ENCODE data around the gene CBARP.
"Not testable (repeated sequence)": the region's sequence is repeated elsewhere in the genome, so short reads cannot be mapped to it uniquely, and the experiment has no call there.

The CBARP gene

DNA sequence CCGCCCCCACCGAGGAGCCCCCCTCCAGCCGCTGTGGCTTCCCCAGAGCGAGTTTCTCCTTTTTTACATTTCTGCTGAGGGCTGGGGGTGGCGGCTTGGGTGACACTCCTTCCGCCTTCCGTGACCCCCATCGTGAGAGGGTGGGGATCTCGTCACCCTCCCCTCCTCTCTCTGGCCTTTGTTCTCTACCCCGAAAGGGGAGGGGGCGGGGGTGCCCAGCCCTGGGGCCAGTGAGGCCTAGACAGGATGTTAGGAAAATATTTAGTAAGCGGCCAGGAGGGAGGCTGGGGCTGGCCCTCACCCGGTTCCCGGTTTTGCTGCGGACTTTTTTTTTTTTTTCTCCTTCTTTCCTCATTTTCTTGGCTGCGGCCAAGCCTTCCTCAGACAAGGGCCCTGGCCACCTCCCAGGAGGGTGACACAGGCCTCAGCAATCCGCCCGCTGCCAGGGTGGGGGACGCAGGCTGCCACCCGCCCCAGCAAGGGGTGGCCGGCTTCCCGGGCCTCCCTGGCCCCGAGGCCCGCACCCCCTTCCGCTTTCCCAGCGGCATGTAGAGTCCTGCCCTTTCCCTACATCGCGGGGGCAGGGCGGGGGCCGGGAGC lies 14.5 kb upstream of the CBARP start:
- no peak for DNase-seq (ENCODE audit: low read depth in 2 of 2)

DNA sequence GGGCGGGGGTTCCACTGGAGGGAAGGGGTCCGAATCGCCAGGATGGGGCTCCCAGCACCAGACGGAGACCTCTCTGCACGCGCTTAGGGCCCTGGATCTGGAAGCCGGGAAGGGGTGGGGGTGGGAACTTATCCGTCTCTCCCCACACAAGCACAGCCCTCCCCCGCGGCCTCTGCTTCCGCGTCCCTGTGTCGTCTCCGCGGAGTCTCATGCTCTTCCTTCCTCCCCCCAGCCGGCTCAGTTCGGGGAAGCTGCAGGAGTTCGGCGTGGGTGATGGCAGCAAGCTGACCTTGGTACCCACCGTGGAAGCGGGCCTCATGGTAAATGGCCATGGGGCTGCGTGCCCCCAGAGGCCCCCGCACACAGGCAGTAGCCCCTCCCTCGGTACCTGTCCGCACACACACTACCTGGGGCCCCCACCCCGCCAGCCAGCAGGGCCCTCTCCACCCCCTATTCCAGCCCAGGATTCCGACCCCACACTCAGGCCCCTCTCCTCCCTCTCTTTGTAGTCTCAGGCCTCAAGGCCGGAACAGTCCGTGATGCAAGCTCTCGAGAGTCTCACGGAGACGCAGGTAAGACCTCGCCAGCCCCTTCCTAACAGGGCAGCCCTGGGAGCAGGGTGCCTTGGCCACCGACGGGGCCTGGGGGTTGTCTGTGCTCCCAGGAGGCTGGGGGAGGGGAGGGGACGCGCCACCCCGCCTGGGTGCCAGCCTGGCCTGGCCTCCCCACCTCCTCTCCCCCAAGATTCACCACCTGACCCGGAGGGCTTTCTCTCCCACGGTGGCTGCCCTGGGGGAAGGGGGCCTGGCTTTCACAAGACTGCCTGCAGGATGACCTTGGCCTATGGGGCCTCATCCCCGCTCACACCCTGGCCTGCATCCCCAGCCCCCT lies 13.8 kb upstream of the CBARP start:
- DNase-seq (ENCODE audit: low read depth in 2 of 2), result no peak

DNA sequence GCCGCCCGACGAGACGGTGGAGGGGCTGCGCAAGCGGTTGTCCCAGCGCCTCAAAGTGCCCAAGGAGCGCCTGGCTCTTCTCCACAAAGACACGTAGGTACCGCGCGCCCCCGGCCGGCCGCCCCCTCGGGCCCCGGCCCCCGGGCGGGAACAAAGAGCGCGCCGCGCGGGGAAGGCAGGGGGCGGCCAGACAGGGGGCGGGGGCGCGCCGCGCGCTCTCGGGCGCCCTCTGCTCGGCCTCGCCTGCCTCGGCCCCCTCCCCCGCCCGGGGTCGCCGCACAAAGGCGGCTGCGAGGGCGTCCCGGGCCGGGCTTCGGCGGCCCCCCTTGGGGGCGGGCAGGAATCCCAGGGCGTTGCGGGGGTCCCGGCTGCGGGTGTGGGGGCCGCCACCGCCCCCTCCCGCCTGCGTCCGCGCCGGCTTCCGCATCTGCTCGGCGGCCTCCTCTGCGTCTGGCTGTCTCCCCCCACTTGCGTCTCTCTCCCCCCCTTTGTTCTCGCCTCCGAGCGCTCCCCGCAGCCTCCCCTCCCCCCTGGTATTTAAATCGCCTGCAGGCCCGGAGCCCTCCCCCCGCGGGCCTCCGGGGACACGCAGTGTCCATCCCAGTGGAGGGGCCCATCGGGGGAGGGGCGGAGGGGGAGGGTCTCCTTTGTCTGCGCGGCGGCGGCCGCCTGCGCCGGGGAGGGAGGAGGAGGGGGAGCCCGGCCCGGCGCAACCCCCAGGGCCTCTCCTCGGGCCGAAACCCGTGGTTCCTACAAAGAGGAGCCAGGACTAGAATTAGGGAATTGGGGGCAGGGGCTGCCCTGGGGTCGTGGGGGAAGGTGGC lies 12.8 kb upstream of the CBARP start:
- no peak for DNase-seq (ENCODE audit: low read depth in 2 of 2)

DNA sequence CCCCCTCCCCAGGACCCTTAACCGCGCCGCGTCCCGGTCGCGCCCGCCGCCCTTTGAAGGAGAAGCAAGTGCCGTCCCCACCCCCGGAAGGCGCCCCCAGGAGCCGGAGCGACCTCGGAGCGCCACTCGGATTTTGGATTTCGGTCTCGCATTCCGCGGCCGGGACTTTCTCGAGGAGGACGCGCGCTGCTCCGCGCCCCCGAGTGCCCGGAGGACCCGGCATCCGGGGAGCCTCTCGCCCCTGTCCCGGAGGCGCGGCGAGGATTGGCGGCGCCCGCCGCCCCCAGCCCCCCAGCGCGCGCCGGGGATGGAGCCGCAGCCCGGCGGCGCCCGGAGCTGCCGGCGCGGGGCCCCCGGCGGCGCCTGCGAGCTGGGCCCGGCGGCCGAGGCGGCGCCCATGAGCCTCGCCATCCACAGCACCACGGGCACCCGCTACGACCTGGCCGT lies 12.2 kb upstream of the CBARP start:
- DNase-seq (ENCODE audit: low read depth in 2 of 2), result no peak

DNA sequence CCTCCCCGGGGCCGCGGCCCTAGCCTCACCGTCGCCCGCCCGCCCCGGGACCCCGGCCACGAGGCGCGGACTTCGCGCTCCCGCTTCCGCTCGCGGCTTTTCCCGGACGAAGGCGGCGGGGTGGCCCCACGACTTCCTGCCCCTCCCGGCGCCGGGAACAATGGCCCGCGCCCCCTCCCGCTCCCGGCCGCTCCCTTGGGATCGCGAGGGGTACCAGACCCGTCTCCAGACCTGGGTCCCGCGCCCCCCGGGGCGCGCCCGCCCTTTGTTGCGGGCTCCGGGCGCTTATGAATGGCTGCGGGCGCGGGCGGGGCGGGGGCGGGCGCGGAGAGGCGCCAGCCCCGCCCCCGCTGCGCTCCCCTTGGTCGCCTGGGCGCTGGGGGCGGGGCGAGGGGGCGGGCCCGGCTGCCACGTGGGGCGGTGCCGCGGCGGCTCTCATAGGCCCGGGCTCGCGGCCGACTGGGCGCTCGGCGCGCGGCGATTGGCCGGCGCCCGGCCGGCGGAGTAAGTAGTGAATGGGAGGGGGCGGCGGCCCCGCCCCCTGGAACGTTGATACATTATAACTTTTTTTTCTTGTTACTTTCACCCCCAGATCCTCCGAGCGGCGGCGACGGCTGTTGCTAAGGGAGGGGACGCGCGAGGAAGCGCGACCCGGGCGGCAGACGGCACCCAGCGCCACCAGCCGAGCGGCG lies 11.6 kb upstream of the CBARP start:
- peak; percentile 87 to 91 for DNase-seq (ENCODE audit: low read depth in 2 of 2)

DNA sequence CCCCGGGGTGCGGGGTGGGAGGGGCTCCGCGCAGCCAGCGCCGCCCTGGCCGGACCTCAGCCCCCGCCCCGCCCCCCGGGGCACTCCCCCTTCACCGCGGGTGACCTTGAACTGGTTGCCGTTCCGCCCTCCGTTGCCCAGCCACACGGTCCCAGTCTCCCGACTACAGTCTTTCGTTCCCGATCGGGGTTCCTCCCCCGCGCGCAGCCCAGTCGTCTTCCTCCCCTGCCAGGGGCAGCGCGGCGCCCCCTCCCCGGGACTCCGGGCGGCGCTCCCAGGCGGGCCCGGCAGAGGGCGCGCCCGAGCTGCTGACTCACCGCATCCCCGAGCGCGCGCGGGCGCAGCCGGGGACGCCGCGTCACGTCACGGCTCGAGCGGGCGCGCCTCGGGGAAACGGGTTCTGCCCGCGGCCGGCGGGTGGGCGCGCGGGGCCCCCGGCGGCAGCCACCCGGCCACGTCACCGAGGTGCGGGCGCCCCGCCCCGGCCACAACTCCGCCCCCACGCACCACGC lies 11.0 kb upstream of the CBARP start:
- DNase-seq (ENCODE audit: low read depth in 2 of 2), result peak in 1 of 2 experiments; percentile 65

DNA sequence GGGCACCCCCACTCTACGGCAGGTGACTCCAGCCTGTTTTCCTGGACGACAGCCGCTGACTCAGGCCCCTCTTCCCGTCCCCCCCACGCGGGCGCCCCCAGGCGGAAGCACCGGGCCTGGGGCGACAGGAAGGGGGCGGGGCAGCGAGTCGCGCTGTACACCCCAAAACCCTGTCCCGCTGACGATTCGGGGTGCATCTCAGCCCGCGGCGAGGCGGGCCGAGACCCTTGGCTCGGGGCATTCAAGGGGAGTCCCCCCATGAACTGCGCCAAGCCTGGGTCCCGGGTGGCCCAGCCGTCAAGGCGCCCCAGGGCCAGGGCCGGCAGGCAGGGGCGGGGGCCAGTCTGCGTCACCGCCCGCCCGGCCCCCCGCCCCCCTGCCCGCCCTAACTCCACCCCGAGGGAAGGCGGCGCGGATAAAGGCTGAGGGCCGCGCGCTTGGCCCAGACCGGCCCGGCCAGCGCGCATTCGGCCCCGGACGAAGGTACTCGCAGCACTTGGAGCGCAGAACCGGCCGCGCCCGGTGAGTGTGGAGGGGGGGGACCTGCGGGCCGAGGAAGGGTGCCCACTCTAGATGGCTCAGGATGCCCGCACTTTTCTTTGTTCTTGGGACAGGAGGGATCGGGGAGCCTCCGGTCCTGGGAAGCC lies 10.5 kb upstream of the CBARP start, which contains the start of gene MIDN:
Gene MIDN, plus strand, starts transcription at position 445 of the 647 bp plus-strand sequence. CDS start 1,714 bp downstream, outside the sequence.
- DNase-seq (ENCODE audit: low read depth in 2 of 2), result peak in 1 of 2 experiments; percentile 50

DNA sequence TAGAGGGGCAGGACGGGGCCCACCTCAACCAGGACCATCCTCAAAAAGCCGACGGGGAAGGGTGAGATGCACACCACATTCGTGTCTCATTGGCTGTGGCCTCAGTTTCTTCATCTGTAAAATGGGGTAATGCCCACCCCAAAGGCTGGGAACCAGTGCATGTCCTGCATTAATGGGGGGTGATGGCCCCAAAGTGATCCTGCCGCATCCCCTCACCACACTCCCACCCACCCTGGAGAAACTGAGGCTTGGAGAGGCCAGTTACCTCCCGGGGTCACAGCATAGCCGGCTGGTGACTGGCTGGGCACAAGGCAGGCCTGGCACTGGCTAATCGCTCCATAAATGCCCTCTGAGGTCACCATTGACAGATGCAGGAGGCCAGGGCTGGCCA lies 9.9 kb upstream of the CBARP start:
- no peak for DNase-seq (ENCODE audit: low read depth in 2 of 2)

DNA sequence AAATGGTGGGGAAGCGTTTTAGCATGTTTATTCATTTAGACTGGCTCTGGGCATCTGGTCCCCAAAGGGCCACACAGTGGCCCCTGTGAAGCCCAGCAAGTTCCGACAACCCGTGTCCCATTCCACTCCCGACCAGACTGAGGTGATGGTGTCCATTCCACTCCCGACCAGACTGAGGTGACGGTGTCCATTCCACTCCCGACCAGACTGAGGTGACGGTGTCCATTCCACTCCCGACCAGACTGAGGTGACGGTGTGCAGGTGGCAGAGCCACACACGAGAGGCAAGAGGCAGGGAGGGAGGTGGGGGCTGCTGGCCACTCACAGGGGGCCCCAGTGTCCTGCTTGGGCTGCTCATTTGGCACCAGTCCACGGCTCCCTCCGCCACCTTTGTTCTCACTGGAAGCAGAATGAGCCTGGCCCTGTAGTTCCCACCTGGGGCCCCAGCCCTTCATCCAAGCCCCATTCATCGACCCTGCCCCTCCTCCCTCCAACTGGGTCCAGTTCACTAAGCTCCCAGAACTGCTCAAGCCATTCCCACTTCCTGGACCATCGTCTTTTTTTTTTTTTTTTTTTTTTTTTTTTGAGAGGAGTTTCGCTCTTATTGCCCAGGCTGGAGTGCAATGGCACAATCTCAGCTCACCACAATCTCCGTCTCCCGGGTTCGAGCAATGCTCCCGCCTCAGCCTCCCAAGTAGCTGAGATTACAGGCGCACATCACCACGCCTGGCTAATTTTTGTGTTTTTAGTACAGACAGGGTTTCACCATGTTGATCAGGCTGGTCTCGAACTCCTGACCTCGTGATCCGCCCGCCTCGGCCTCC lies 8.7 kb upstream of the CBARP start:
- DNase-seq (ENCODE audit: low read depth in 2 of 2), result not testable (repeated sequence)

DNA sequence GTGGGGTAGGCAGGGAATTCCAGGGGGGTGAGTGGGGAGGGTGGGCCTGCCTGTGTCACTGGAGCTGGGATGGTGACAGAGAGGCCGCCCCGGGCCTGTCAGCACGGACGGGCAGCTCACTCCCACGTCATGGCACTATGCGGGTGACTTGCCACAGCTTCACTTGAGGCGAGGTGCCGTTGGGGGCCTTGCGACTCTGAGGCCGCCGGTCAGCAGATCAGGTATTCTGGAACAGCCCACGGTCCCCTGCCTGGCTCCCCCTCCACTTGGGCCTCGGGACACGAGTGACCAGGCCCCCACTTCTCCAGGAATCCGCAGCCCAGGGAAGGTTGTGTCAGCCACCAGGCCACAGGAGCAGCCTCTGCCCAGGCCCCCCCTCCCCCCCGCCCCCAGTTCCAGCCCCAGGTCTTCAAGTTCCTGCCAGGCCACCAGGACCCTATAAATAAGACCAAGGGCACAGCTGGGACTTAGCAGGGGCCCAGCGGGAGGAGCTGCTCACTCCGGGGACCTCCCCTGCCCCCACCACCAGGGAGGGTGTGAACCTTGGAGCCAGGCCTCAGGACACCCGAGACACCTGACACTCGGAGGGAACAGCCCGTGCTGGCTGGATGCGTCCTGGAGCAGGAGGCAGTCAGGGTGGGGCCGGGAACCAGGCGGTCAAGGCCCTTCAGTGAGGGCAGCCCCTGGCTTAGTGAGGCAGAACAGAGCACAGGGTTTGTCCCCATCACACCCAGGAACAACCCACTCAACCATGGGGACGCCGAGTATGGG lies 7.9 kb upstream of the CBARP start:
- DNase-seq (ENCODE audit: low read depth in 2 of 2), result no peak

DNA sequence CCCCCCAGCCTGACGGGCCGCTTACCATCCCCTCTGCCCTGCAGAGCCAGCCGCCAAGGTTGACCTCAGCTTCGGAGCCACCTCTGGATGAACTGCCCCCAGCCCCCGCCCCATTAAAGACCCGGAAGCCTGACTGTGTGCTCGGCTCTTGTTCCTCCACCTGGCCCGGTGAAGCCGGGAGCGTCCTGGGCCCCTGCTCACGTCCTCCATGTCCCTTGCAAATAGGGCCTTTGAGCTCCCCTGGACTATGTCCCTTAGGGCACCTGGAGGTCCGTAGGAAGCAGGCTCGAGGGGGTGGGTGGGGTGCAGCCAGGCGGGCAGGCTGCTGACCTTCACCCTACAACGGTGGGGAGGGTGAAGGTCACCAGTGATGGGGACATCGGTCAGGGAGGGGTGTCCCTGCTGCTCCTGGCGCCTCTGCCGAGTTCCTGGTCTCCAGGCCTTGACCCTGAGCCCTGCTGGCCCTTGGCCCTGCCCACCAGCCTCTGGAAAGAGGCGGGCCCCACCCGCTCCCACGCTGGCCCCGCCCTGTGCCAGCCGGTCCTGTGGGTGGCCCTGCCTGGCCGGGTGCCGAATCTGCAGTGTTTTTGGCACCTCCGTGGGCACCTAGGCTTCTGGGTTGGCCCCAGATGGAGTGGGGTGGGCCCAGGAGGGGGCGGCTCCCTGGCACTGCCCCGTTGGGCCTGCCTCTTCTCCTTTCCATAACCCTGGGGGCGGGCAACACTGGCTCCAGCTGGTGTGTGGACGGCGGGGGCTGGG lies 7.1 kb upstream of the CBARP start:
- DNase-seq (ENCODE audit: low read depth in 2 of 2), result no peak

DNA sequence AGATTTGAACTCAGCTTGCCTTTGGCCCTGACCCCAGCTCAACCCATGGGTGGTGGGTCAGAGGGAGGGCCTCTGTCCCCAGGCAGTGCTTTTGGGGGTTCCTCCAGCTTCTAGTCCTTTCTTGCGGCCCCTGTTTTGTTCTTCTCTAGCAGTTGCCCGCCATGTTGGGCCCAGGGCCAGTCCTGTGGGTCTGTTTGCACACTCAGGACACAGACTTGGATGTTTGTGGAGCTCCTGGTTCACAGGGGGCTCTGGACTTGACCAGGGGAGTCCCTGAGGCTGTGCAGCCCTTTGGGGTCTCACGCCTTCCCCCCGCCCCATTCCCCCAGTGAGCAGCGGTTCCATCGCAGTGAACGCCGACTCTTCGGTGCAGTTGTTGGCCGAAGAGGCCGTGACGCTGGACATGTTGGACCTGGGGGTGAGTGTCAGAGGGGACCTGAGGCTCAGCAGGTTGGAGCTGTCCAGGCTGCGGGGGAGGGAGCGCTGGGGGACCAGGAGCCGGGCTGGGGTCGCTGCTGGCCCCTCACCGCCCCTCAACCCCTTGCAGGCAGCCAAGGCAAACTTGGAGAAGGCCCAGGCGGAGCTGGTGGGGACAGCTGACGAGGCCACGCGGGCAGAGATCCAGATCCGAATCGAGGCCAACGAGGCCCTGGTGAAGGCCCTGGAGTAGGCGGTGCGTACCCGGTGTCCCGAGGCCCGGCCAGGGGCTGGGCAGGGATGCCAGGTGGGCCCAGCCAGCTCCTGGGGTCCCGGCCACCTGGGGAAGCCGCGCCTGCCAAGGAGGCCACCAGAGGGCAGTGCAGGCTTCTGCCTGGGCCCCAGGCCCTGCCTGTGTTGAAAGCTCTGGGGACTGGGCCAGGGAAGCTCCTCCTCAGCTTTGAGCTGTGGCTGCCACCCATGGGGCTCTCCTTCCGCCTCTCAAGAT lies 6.2 kb upstream of the CBARP start:
- DNase-seq (ENCODE audit: low read depth in 2 of 2), result peak; percentile 67 to 71

DNA sequence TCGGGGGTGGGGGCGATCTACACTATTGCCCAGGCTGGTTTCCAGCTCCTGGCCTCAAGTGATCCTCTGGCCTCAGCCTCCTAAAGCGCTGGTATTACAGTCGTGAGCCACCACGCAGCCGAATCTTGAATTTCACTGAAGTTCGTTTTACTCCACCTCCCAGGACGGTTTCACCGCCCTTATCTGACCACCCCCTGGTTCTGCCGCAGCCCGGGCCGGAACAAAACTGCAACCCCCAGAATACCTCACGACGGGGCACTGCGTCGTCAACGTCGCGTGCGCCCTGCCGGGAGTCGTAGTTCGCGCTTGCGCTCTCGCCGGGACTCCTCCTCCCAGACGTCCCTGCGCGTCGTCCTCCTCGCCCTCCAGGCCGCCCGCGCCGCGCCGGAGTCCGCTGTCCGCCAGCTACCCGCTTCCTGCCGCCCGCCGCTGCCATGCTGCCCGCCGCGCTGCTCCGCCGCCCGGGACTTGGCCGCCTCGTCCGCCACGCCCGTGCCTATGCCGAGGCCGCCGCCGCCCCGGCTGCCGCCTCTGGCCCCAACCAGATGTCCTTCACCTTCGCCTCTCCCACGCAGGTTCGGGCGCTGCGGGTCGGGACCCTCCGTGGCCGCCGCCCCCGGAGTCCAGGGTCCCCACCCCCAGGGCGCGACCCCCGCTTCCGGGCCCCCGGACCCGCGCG lies 3.8 kb upstream of the CBARP start, which contains the start of gene ATP5F1D:
Gene ATP5F1D, plus strand, starts transcription at position 335 of the 679 bp plus-strand sequence. Its CDS starts 100 bp downstream, at position 435.
- peak; percentile 84 to 86 for DNase-seq (ENCODE audit: low read depth in 2 of 2)

DNA sequence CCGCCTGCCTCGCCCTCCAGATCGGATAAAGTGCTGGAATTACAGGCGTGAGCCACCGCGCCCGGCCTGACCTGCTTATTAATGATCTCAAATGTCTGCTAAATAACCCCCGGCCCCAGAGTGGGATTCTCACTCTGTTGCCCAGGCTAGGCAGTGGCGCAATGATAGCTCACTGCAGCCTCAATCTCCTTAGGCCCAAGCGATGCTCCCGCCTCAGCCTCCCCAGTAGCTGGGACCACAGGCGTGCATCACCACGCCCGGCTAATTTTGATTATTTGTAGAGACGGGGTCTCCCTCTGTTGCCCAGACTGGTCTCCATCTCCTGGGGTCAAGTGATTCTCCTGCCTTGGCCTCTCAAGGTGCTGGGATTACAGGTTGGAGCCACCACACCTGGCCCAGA lies 3.1 kb upstream of the CBARP start:
- DNase-seq (ENCODE audit: low read depth in 2 of 2), result no peak

DNA sequence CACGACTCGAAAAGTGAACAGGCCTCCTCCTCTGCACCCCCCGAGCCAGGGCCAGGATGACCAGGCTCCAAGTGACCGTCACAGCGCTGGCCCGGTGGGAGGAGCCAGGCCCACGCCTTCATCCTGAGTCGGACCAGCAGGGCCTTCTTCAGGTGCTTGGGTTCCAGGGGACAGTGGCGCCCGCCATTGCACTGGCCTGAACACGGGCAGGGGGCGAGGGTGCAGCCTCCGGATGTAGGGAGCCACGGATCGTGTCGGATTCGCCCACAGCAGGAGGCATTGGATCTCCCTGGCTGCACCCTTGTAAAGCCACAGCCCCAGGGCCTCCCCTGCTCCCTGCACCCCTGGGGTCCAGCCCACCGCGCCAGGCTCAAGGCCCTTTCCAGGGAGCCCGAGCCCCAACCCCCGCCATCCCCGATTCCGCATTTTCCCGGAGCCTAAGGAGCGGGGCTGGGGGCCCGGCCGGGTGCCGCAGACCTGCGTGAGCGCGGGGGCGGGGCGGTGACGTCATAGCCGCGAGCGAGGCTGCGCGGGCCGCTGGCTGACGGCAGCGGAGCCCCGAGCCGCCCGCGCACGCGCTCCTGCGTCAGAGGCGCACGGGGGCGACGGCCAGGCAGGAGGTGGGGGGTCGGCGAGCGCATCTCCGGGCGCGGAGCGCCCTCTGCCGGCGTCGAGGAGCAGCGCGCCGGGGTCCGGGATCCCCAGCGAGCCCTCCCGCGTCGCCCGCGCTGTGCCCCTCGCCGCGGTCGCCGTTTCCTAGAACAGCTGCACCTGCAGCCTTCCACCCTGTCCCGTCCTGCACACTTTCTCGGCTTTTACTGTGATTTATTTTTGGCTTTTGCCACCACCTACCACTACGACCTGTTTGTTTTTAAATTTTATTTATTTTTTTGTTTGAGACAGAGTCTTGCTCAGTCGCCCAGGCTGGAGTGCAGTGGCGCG lies 2.3 kb upstream of the CBARP start:
- peak; percentile 81 to 87 for DNase-seq (ENCODE audit: low read depth in 2 of 2)
